Activated CD8-positive, alpha-beta memory T cell treated with anti-CD3 and anti-CD28 coated beads for 48 hours (primary cell): Measurements from ENCODE around the gene ANKRD66.
"Not testable (repeated sequence)": the region's sequence is repeated elsewhere in the genome, so short reads cannot be mapped to it uniquely, and the experiment has no call there.

Experiments
- DNase-seq, 3 experiments: peaks; one replicate each; pipeline ENCODE4 v3.0.0-alpha.2; 2020; ENCODE audit warnings: low read depth in 2 of 3, low spot score in 2 of 3

Gene ANKRD66

GRCh38 chr6:46746696-46747095 lies at the start of gene ANKRD66:
TSS of gene ANKRD66 (plus strand) at chr6:46746933. CDS start at chr6:46751949, 5,016 bp downstream.
- DNase-seq = no peak

- no peak for DNase-seq
Observed at GRCh38 chr6:46699970-46700369, 46.8 kb upstream of the ANKRD66 start.

- DNase-seq = no peak
Observed at GRCh38 chr6:46704562-46704961, 42.2 kb upstream of the ANKRD66 start.

DNA sequence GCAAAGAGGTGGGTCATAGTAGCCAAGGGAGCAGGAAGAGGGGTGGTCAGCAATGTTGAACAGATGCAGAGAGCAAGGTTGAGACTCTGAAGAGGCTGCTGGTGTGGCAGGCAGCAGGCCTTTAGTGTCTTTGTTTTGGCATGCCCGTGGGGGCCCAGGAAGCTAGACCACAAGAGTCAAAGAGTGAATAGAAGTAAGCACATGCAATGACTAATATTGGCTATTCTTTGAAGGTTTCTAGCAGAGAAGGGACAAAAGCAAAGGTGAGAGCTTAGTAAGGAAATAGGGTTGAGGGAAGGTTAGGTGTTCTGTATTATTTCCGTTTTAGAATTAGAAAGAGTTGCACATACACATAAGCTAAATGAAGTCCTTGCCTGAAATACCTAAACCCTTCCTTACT lies 40.3 kb upstream of the ANKRD66 start:
- DNase-seq = no peak

GRCh38 chr6:46711491-46711890 lies 35.2 kb upstream of the ANKRD66 start:
- no peak for DNase-seq

- no peak for DNase-seq
Observed at GRCh38 chr6:46715141-46715540, 31.6 kb upstream of the ANKRD66 start.

DNA sequence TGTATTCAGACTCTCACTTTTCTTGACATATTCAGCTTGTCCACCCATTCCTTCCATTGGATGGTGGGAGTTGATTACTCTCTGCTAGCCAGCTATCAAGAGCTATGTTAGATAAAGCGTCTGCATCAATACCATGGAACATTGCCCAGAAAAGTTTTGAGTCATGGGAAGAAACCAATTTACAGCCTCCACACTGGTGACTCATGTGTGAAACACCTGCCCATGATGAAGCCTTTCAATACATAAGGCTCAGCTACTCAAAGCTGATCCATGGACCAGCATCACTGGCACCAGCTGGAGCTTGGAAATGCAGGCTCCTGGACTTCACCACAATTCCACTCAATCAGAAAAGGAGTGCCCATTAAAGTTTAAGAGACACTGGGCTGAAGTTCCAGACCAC lies 27.6 kb upstream of the ANKRD66 start:
- DNase-seq = no peak

DNA sequence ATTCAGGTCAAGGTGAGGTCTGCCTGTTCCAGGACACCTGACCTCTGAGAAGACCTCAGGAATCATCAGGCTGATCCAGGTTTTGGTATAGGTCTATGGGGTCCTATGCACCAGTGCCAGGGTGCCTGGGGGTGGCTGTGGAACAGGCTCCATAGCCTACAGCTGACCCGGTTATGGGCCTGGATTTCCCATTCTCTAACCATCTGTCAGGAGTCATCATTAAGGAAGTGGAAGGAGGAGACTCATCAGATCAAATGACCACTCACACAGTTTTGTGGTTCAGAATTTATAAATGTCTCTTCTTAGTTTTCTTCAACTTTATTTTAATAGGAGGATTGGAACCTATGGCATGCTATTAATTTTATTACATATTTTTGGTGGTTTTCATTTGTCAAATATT lies 26.3 kb upstream of the ANKRD66 start:
- no peak for DNase-seq

DNA sequence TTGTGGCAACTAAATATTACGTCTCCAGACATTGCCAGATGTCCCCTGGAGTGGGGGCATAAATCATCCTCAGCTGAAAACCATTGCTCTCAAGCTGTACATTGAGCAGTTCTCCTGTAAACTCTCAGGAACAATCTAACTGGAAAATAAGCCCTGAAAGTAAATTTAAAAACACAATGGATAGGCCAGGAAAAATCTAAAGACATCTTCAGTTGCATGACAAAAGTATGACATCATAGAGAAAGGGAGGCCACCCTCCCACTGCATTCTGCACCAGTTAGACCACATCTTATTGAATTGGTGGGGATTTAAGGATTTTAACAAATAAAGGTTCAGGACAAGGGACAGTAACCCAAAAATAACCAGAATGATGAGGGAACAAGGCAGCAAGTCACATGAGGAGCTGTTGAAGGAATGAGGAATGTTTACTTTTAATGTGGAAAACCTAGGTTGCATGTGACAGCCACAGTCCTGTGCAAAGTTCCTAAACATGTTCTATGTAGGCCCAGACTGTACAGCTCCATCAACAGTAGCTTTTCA lies 16.9 kb upstream of the ANKRD66 start:
- DNase-seq = no peak

GRCh38 chr6:46730921-46731461 lies 15.7 kb upstream of the ANKRD66 start:
- no peak for DNase-seq

DNA sequence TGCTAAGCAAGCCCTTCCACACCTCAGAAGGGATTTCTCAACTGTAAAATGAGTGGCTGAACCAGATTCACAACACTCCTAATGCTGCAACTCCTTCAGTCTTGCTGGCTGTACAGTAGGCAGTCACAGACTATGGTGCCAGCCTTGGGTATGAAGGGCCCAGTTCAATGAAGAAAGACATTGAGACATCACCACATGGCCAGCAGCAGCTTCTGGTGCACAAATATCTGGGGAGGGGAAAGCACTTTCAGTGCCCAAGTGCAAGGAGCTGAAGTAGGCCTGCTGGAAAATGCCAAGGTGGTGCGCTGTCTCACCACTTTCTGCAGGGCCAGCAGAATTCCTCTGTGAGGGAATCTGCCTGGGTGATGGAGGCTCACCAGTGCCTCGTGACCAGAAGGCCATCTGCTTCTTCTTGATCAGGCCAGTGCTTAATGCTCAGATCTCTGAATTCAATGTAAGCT lies 13.4 kb upstream of the ANKRD66 start:
- DNase-seq = no peak

DNA sequence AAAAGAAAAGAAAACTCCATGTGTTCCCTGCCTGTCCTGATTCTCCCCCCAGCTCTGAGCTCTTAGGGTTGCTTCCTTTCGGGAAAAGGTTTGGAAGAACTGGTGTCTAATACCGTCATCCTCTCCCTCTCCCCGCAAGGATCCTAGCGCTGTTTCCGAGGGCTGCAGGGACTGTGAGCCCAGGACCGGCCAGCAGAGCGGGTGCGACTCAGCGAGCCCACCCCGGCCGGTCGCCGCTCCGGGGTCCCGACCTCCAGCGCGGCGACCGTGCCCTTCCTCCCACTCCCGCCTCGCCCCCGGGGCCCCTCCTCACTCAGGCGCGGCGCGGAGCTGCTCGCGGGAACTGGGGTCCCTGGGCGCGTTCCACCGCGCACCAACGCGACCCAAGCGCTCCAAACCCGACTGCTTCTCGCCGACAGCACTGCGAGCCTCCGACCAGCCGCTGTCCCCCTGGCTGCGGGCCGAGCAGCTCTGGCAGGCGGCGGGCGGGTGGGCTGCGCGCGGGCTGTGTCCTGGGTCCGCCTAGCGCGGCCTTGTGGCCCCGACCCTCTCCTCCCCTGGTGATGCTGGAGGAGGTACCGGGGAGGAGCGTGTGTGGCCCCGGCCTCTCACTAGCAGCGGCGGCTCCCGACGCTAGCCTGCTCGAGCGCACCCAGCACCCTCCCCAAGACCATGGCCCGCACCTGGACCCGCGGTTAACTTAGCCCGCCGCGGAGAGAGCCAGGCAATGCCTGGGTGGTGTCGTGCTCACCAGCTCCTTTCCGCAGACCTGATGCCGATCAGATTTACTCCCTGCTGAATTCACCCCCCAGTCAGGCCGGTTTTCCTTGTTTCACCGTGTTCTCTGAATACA lies 11.6 kb upstream of the ANKRD66 start, which contains the start of gene PLA2G7:
Gene PLA2G7, minus strand, starts transcription at position 509 of the 853 bp plus-strand sequence. CDS start 12,484 bp downstream, outside the sequence.
- no peak for DNase-seq

DNA sequence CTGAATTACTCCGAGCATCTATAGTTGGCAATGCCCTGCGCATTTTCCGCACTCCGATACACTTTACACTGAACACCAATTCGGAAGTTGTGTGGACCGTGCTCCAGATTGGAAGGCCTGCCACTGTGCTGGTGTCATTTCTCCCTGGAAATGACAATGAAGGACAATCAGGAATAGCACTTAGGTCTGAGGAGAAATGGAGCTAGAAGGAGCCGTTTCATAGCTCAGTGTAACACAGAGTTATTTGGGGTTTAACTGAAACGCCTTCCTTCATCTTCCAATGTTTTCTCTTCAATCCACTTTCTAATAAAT lies 11.1 kb upstream of the ANKRD66 start:
- no peak for DNase-seq

DNA sequence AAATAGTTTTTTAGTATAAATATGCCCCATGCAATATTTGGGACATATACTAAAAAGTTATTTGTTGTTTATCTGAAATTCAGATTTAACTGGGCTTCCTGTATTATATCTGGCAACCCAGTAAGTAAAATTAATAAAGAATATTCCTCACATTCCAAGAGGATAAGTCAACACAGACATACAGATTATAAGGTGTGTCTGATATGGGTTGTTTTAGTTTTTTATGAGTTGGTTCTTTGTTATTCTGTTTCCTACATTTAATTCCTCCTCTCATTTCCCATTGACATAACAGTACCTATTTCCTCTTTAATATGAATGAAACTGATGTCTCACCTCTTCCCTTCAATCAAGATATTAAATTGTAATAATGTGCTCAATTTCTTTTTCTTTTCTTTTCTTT lies 9.8 kb upstream of the ANKRD66 start:
- DNase-seq = no peak

- DNase-seq = no peak
Observed at GRCh38 chr6:46741482-46741881, 5.3 kb upstream of the ANKRD66 start.

GRCh38 chr6:46741910-46742309 lies 4.8 kb upstream of the ANKRD66 start:
- DNase-seq = no peak

- no peak for DNase-seq
Observed at GRCh38 chr6:46743425-46744158, 3.1 kb upstream of the ANKRD66 start.

DNA sequence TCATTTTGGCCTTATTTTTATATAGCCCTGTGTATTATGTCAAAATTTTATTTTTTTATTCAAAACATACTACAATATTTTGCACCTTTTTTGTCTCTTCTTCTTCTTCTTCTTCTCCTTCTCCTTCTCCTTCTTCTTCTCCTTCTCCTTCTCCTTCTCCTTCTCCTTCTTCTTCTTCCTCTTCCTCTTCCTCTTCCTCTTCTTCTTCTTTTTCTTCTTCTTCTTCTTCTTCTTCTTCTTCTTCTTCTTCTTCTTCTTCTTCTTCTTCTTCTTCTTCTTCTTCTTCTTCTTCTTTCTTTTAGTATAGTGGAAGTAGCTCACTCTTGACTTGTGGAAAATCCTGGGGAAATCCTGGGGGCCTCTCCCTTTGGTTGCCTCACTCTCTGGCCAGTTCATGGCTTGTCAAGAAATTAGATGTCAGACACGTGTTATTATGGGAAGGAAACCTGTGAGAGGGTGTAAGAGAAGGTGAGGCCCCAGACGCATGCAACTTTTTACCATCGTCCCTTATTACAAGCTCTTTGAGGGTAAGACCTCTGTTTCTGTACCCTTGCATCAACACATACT lies 2.5 kb upstream of the ANKRD66 start:
- not testable (repeated sequence) for DNase-seq

DNA sequence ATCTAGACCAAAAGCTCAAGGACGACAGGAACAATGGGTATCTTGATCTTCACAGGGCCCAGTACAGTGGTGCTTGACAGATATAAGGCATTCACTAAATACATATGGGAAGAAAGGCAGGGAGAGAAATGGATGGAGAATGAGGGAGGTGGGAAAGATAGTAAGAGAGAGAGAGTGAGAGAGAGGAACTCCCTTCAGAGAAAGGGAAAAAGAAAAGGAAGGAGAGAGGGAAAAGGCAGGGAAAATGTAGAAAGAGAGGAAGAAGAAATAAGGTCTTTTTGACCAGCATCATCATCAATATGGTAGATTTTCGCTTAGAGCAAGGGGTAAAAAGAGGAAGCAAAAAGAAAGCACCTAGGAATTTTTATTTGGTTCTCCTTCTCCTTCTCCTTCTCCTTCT lies 760 bp upstream of the ANKRD66 start:
- DNase-seq = no peak

- no peak for DNase-seq
Observed at GRCh38 chr6:46748940-46749503, 2.3 kb downstream of the ANKRD66 start.

- DNase-seq = no peak
Observed at GRCh38 chr6:46749731-46750130, 3.0 kb downstream of the ANKRD66 start.
